Nucleus accumbens (tissue), 56 donors: ENCODE data around the gene ANKRD10.

Experiments
- DNase-seq, 56 donors: peaks; one replicate each; lab custom pipeline; 2025; lab: John Stamatoyannopoulos, UW

ANKRD10 gene

GRCh38 chr13:110945928-110946570 is 31.2 kb upstream of the ANKRD10 start:
- DNase-seq = no peak

- DNase-seq = no peak
Measured at GRCh38 chr13:110944968-110945927, 30.4 kb upstream of the ANKRD10 start.

GRCh38 chr13:110944121-110944967 is 29.5 kb upstream of the ANKRD10 start:
- peak in 1 of 56 donors; percentile 25 for DNase-seq

GRCh38 chr13:110942248-110942981 is 27.5 kb upstream of the ANKRD10 start:
- DNase-seq = no peak

- DNase-seq = no peak
Measured at GRCh38 chr13:110938662-110939421, 24.0 kb upstream of the ANKRD10 start.

- no peak for DNase-seq
Measured at GRCh38 chr13:110937511-110938285, 22.8 kb upstream of the ANKRD10 start.

GRCh38 chr13:110936519-110936918 is 21.6 kb upstream of the ANKRD10 start:
- DNase-seq = no peak

- no peak for DNase-seq
Measured at GRCh38 chr13:110932588-110932987, 17.7 kb upstream of the ANKRD10 start.

GRCh38 chr13:110929104-110929777 is 14.4 kb upstream of the ANKRD10 start:
- DNase-seq = no peak

- DNase-seq = no peak
Measured at GRCh38 chr13:110925023-110925612, 10.2 kb upstream of the ANKRD10 start.

- no peak for DNase-seq
Measured at GRCh38 chr13:110924639-110924934, 9.7 kb upstream of the ANKRD10 start.

- DNase-seq = no peak
Measured at GRCh38 chr13:110923777-110924638, 9.1 kb upstream of the ANKRD10 start.

GRCh38 chr13:110923086-110923485 is 8.2 kb upstream of the ANKRD10 start:
- DNase-seq = no peak

- no peak for DNase-seq
Measured at GRCh38 chr13:110922506-110922905, 7.6 kb upstream of the ANKRD10 start.

GRCh38 chr13:110921695-110922094 is 6.8 kb upstream of the ANKRD10 start:
- no peak for DNase-seq

- no peak for DNase-seq
Measured at GRCh38 chr13:110921209-110921608, 6.3 kb upstream of the ANKRD10 start.

GRCh38 chr13:110920038-110920437 is 5.2 kb upstream of the ANKRD10 start:
- peak in 1 of 56 donors; percentile 9 for DNase-seq
